DOHH2 (cell line): Measurements from ENCODE around the gene FBXW9.

ENCODE experiments used
- H3F3A ChIP-seq: fragments of 200-600 bp; sonication (generic), shearing (Covaris generic); 2 replicates; pipeline ENCODE4 v1.6.0; 2016; ENCODE audit warnings: antibody characterized with exemption, mild to moderate bottlenecking; ENCODE audit not compliant: control insufficient read depth, insufficient read depth
- H3K27ac ChIP-seq: fragments of 200-600 bp; sonication (generic); 2 replicates; pipeline ENCODE4 v1.5.1; 2014; ENCODE audit warnings: low read depth, mild to moderate bottlenecking, low read length, moderate library complexity
- H3K27me3 ChIP-seq: fragments of 200-600 bp; sonication (generic); 2 replicates; pipeline ENCODE4 v1.6.1; 2014; ENCODE audit warnings: mild to moderate bottlenecking, low read length, mixed read lengths; ENCODE audit not compliant: control insufficient read depth
- H3K36me3 ChIP-seq: fragments of 200-600 bp; sonication (generic); 2 replicates; pipeline ENCODE4 v1.6.1; 2014; ENCODE audit warnings: mild to moderate bottlenecking, low read length, moderate library complexity, mixed read lengths; ENCODE audit not compliant: control insufficient read depth
- H3K4me1 ChIP-seq: fragments of 200-600 bp; sonication (generic); 2 replicates; pipeline ENCODE4 v1.6.1; 2014; ENCODE audit warnings: mild to moderate bottlenecking, low read length, mixed read lengths; ENCODE audit not compliant: control insufficient read depth
- H3K4me2 ChIP-seq: fragments of 200-600 bp; sonication (generic); 2 replicates; pipeline ENCODE4 v1.6.0; 2014; ENCODE audit warnings: mild to moderate bottlenecking, low read length, moderate library complexity
- H3K4me3 ChIP-seq: fragments of 200-600 bp; sonication (generic); 2 replicates; pipeline ENCODE4 v1.5.1; 2014; ENCODE audit warnings: mild to moderate bottlenecking, low read length, mixed read lengths
- H3K79me2 ChIP-seq: fragments of 200-600 bp; sonication (generic); 2 replicates; pipeline ENCODE4 v1.6.1; 2014; ENCODE audit warnings: mild to moderate bottlenecking, low read length, mixed read lengths; ENCODE audit not compliant: control insufficient read depth
- H3K9me2 ChIP-seq: fragments of 200-600 bp; sonication (generic); replicated peaks from 2 replicates; pipeline ENCODE4 v1.6.1; 2014; ENCODE audit warnings: mild to moderate bottlenecking, low read length, mixed read lengths; ENCODE audit not compliant: control insufficient read depth
- H3K9me3 ChIP-seq: fragments of 200-600 bp; sonication (generic); 2 replicates; pipeline ENCODE4 v1.6.1; 2014; ENCODE audit warnings: antibody characterized with exemption, low read length, mixed read lengths; ENCODE audit not compliant: control insufficient read depth, insufficient read depth
- H4K20me1 ChIP-seq: fragments of 200-600 bp; sonication (generic); 2 replicates; pipeline ENCODE4 v1.6.0; 2014; ENCODE audit warnings: low read depth, mild to moderate bottlenecking, antibody characterized with exemption, low read length, moderate library complexity; ENCODE audit not compliant: control insufficient read depth, insufficient read depth
- CTCF ChIP-seq: fragments of 200-600 bp; sonication (generic); IDR thresholded peaks from one replicate; pipeline ENCODE4 v1.5.1; 2014; ENCODE audit warnings: antibody characterized with exemption, mild to moderate bottlenecking, low read depth, low read length; ENCODE audit not compliant: poor library complexity, severe bottlenecking
- EZH2phosphoT487 ChIP-seq: fragments of 200-600 bp; sonication (generic); IDR thresholded peaks from 2 replicates; pipeline ENCODE4 v1.6.1; 2017; ENCODE audit warnings: borderline replicate concordance, mild to moderate bottlenecking, antibody characterized with exemption, low read length, moderate library complexity, mixed read lengths

FBXW9 gene

GRCh38 chr19:12656899-12657571, 39.4 kb downstream of the FBXW9 start:
- Histone ChIP-seq H3F3A (no peaks in the 10 kb centered on the region), H3K36me3 (peaks cover 40% of the 10 kb centered on the region), H3K4me3 (no peak overlapping the region), H4K20me1 (no peaks in the 10 kb centered on the region), H3K27ac (no peak overlapping the region), H3K79me2 (no peaks in the 10 kb centered on the region), H3K4me2 (no peak overlapping the region), H3K27me3 (no peaks in the 10 kb centered on the region), H3K4me1 (no peaks in the 10 kb centered on the region), H3K9me2 (no peaks in the 10 kb centered on the region), H3K9me3 (no peaks in the 10 kb centered on the region)
- TF ChIP-seq EZH2phosphoT487 (no peak), CTCF (no peak)

- no peaks in the 10 kb centered on the region for H4K20me1 ChIP-seq
- no peak overlapping the region for H3K4me2 ChIP-seq
- no peaks in the 10 kb centered on the region for H3K9me2 ChIP-seq
- H3K36me3 ChIP-seq = peaks cover 38% of the 10 kb centered on the region
- H3K4me1 ChIP-seq = no peaks in the 10 kb centered on the region
- H3K79me2 ChIP-seq = no peaks in the 10 kb centered on the region
- H3K27me3 ChIP-seq = no peaks in the 10 kb centered on the region
- TF ChIP-seq CTCF (no peak), EZH2phosphoT487 (no peak)
- no peaks in the 10 kb centered on the region for H3K9me3 ChIP-seq
- no peak overlapping the region for H3K4me3 ChIP-seq
- no peak overlapping the region for H3K27ac ChIP-seq
- H3F3A ChIP-seq = no peaks in the 10 kb centered on the region
These were observed 40.9 kb downstream of the FBXW9 start for GRCh38 chr19:12655546-12655945.

GRCh38 chr19:12652219-12652618, 44.2 kb downstream of the FBXW9 start:
- TF ChIP-seq CTCF (no peak), EZH2phosphoT487 (no peak)
- H3K9me3 ChIP-seq = no peaks in the 10 kb centered on the region
- no peaks in the 10 kb centered on the region for H3K27me3 ChIP-seq
- no peaks in the 10 kb centered on the region for H3K79me2 ChIP-seq
- H3K36me3 ChIP-seq = peaks cover 29% of the 10 kb centered on the region
- H3K4me3 ChIP-seq = no peak overlapping the region
- no peak overlapping the region for H3K4me2 ChIP-seq
- no peak overlapping the region for H3K27ac ChIP-seq
- H3K9me2 ChIP-seq = no peaks in the 10 kb centered on the region
- no peaks in the 10 kb centered on the region for H3F3A ChIP-seq
- no peaks in the 10 kb centered on the region for H4K20me1 ChIP-seq
- no peaks in the 10 kb centered on the region for H3K4me1 ChIP-seq
